K562 (cell line): ENCODE measurements around the gene NBEAL1.
"Not testable (repeated sequence)": the region's sequence is repeated elsewhere in the genome, so short reads cannot be mapped to it uniquely, and the experiment has no call there.

Experiments
- ATF7 ChIP-seq: fragments of 450-650 bp; IDR thresholded peaks from 2 replicates; pipeline ENCODE4 v1.7.1; 2014; ENCODE audit warnings: mild to moderate bottlenecking, moderate library complexity
- CREB3 ChIP-seq: fragments of 450-650 bp; conservative IDR thresholded peaks from 2 replicates; pipeline ENCODE4 v1.6.1; 2016; ENCODE audit warnings: missing genetic modification characterization, low read depth, mild to moderate bottlenecking, missing compliant biosample characterization, moderate library complexity
- HDAC2 ChIP-seq: fragments of 450-650 bp; IDR thresholded peaks from 2 replicates; pipeline ENCODE4 v1.6.1; 2016; ENCODE audit warnings: mild to moderate bottlenecking
- NR2F6 ChIP-seq: fragments of 450-650 bp; formaldehyde crosslinking; IDR thresholded peaks from 2 replicates; pipeline ENCODE4 v1.4.0; 2020; ENCODE audit warnings: mild to moderate bottlenecking

DNA sequence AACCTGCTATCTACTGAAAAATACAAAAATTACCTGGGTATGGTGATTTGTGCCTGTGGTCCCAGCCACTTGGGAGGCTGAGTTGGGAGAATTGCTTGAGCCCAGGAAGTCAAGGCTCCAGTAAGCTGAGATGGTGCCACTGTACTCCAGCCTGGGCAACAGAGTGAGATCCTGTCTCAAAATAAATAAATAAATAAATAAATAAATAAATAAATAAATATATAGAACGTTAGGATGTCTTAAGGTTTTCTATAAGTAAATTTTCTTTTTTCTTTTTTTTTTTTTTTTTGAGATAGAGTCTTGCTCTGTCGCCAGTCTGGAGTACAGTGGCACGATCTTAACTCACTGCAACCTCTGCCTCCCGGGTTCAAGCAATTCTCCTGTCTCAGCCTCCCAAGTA lies 95.8 kb downstream of the NBEAL1 start:
- not testable (repeated sequence) for TF ChIP-seq ATF7; CREB3 (tag); HDAC2; NR2F6
